ENCODE data around the gene PCYOX1L.

Gene PCYOX1L

GRCh38 chr5:149408252-149409099 is 50.6 kb downstream of the PCYOX1L start:
- ATAC-seq: no peak

- ATAC-seq: no peak
Observed at GRCh38 chr5:149409268-149409948, 51.6 kb downstream of the PCYOX1L start.

- ATAC-seq: no peak
Observed at GRCh38 chr5:149410071-149410470, 52.2 kb downstream of the PCYOX1L start.

- no peak for ATAC-seq
Observed at GRCh38 chr5:149410721-149411432, 53.0 kb downstream of the PCYOX1L start.

DNA sequence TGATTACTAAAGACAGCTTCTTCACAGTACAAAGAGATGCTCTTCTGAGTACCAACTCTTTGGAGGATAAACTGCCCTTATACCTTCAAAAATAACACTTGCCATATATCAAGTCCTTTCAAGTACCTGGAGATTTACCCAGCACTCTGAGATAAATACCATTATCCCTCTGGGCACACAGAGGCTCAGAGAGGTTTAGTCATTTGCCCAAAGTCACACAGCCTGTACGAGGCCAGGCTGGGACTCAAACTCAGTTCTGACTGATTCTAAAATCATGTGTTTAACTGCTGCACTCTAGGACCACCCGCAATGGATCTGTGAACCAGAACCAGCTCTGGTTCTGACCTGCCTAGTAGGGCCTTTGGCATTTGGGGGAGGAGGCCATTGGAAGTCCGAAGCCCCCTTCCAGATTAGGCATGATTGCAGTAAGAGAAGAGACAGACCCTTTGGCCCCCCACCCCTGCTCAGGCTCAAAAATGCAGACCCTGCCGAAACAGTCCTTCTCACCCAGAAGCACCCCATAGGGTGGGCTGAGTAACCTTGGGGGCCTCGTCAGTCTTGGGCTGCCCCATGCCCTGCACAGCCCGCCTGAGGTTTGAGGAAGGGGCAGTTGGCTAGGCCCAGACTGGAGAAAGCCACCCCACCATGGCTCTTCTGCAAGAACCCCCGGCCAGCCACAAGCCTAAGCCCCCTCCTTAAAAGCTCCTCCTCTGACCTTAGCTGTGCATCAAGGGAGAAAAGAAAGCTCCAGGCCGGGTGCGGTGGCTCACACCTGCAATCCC is 54.1 kb downstream of the PCYOX1L start:
- no peak for ATAC-seq

DNA sequence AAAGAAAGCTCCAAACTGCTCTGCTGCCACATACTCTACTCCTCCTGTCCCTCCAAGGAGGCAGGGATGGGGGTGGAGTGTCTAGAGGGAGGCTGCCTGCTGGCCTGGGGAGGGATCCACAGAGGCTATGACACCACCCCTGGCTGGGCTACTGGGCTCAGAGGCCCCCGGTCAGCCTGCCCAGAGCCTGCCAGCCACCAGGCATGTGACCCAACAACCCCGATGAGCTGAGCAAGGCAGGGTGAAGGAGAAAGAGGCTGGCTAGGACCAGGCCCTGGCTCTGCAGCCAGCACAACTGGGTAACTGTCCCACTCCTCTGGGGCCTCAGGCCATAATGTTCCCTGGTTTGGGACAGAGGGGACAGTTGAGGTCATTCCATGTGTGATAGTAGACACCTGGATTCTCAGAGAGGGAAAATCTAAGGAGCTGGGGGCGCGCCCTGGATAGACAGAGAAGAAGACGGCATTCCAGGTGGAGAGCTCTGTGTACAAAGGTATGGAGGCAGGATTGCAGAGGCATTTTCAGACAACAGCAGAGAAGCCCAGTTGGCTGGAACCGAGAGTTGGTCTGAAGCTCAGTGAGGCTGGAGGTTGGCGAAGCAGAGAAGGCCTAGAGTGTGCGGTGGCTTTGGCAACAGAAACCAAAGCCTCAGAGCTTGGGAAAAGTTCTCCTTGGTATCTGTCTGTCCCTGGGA is 55.1 kb downstream of the PCYOX1L start:
- ATAC-seq: no peak

DNA sequence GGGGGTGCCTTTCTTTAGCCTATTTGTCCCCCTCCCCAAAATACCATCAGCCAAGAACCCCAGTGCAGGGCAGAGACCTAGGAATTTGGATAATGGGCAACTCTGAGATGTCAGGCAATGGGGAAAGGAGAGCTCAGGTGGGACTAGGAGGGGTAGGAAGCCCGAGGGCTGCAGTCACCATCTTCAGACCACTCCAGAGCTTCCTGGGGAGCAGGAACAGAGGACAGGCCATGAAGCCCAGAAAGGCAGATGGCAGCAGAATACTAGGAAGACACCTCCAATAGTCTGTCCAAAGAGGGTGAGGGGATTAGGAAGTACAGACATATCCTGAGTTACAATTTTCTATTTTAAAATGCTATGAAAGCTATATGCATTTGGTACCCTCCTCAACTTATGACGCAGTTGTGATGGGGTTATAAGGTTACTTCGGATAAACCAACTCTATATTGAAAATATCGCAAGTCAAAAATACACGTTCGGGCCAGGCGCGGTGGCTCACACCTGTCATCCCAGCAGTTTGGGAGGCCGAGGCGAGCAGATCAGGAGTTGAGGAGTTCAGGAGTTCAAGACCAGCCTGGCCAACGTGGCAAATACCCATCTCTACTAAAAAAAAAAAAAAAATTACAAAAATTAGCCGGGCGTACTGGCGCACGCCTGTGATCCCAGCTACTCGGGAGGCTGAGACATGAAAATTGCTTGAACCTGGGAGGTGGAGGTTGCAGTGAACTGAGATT is 55.8 kb downstream of the PCYOX1L start:
- ATAC-seq: no peak

- no peak for ATAC-seq
Observed at GRCh38 chr5:149414405-149415065, 56.7 kb downstream of the PCYOX1L start.

DNA sequence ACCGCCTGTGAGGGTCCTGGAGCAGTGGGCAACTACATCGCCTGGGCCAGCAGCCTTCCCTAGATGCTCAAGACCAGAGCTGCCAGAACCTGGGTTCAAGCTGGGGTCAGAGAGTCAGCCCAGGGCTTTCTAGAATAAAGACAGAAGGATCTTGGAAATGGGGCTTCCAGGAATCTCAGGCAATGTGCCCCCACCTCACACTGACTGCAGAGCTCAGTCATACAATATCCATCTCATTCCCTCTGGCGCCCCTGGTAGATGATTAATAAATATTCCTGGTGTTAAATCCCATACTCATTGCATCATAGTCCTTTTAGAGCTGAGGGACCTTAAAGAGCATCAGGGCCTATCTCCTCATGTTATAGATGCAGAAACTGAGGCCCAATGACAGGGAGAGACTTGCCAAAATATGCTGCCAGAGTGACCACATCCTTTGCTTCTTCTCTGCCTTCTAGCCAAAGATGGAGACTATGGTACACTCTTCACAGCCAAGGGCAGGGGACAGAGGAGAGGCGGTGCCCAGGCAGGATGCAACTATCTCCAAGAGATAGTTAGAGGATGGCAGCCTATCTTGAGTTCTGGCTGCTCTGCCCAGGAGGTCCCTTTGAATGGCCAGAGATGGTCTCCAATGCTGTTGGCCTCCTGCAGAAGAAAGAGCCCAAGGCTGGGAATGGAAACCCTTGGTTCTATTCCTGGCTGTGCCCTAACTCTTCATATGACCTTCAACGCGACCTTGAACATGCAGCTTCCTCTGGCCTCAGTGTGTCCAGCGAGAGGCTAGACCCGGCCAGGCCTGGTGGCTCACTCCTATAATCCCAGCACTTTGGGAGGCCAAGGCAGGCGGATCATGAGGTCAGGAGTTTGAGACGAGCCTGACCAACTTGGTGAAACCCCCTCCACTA is 57.5 kb downstream of the PCYOX1L start:
- ATAC-seq: no peak

DNA sequence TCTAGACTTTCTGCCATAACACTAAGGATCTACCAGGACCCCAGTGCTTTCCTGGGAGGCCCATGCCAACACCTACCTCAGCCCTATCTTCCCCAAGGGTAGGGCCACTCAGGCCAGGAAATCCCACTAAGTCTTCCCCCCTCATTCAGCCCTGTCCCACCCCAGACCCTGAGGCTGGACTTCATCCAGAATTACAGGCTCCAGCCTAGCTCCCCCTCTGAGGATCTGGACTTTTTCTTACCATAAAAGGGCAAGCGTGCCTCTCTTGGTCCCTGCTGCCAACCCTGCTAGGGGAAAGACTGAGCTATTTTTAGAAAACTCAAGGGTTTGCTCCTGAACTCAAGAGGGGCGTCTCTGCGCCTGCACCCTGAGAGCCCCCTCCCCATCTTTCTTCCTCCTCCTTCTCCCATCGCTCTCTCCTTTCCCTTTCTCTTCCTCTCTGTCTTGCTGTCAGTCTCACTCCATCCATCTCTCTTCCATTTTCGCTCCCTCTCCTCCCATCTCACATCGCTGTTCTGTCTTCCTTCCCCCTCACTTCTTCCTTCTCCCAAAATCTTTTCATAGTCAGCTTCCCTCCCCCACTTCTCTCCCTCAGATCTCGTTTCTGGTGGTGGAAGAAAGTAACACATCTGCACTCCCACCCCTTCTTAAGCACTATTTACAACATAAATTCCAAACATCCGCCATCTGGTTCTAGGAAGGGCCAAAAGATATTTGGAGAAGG is 59.3 kb downstream of the PCYOX1L start:
- ATAC-seq: no peak

GRCh38 chr5:149417711-149418368 is 60.0 kb downstream of the PCYOX1L start:
- ATAC-seq: no peak

- ATAC-seq: no peak
Observed at GRCh38 chr5:149418910-149419531, 61.2 kb downstream of the PCYOX1L start.

Data from activated CD4-positive, CD25-positive, alpha-beta regulatory T cell treated with anti-CD3 and anti-CD28 coated beads, Interleukin-2, amount 50 U/mL, for 24 hours (primary cell).